ENCODE data around the gene CD99L2.

DNA sequence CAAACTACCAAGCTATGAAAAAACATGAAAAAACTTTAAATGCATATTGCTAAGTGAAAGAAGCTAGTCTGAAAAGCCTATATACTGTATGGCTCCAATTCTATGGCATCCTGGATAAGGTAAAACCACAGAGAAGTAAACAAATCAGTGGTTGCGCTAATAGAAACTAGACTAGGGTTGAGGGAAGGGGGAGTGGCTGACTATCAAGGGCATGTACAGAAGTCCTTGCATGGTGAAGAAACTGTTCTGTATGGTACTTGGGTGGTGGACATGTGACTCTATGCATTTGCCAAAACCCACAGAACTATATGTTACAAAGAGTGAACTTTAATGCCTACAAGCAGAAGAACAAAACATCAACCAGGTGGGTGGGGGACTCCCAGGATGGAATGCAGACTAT lies 108.4 kb downstream of the CD99L2 start:
- no peak for TF ChIP-seq CTCF (IDR thresholded peaks at IDR 0.05; ENCODE audit: low read depth, low read length)
- TF ChIP-seq, protein P1, sequence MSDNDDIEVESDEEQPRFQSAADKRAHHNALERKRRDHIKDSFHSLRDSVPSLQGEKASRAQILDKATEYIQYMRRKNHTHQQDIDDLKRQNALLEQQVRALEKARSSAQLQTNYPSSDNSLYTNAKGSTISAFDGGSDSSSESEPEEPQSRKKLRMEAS (IDR thresholded peaks at IDR 0.05; ENCODE audit: low read depth, low read length): no peak
